Esophagus squamous epithelium (tissue), 4 donors: ENCODE data around the gene CATSPERD.
A peak's percentile ranks its signal among the peaks of the same experiment; 100 is the strongest.

Source experiments
- CTCF ChIP-seq, 6 experiments: fragments of 450-650 bp in 4 of 6; fragments of 200-600 bp in 2 of 6; sonication (generic) in 2 of 6; IDR thresholded peaks; one replicate each; pipeline ENCODE4 v1.5.1; 2016 to 2019; ENCODE audit warnings: antibody characterized with exemption in 6 of 6, mild to moderate bottlenecking in 4 of 6, moderate library complexity in 4 of 6
- POLR2A ChIP-seq, 4 donors: fragments of 450-650 bp; IDR thresholded peaks; one replicate each; pipeline ENCODE4 v1.6.1; 2017; ENCODE audit warnings: antibody characterized with exemption in 4 of 4, mild to moderate bottlenecking in 4 of 4, moderate library complexity in 3 of 4

GRCh38 chr19:5823579-5824281, 103.3 kb downstream of the CATSPERD start:
- TF ChIP-seq CTCF (IDR thresholded peaks at IDR 0.05) (peak in 4 of 6 experiments; percentile 15 to 46 (median 24)), POLR2A (IDR thresholded peaks at IDR 0.05) (no peak)
